Measurements from ENCODE around the gene HCK. TPM values are rescaled to one million over a fixed set of nuclear protein-coding genes. Genes with fewer than 3 reads are reported as not detected.

HCK gene
- polyA plus RNA-seq, 1 of the 3 experiments (the other 2 are of a cell fraction): not detected

GRCh38 chr20:32036716-32037485 is 15.1 kb upstream of the HCK start:
- Histone ChIP-seq H3K27ac (ENCODE audit: low read depth in 2 of 2, low read length in 1 of 2) (no peak overlapping the region), H3K4me1 (ENCODE audit: control insufficient read depth in 1 of 2, insufficient read depth in 2 of 2, low read depth in 1 of 2, low read length in 1 of 2) (no peaks in the 10 kb centered on the region; a peak in 1 of 4 replicates), H3F3A (replicated peaks; ENCODE audit: insufficient read depth) (peaks cover 4% of the 10 kb centered on the region), H3K4me3 (ENCODE audit: low read depth in 2 of 2, low read length in 1 of 2) (no peak overlapping the region), H2AFZ (ENCODE audit: low read depth) (no peak overlapping the region), H3K79me2 (ENCODE audit: insufficient read depth) (no peaks in the 10 kb centered on the region), H3K36me3 (replicated peaks in 1 of 2; ENCODE audit: control insufficient read depth in 1 of 2, insufficient read depth in 2 of 2, low read length in 1 of 2) (no peaks in the 10 kb centered on the region), H4K20me1 (ENCODE audit: insufficient read depth) (no peaks in the 10 kb centered on the region), H3K9ac (no peak overlapping the region), H3K9me2 (no peaks in the 10 kb centered on the region), H3K4me2 (no peak overlapping the region), H3K27me3 (ENCODE audit: insufficient read depth) (peaks cover 47% of the 10 kb centered on the region), H3K9me3 (no peaks in the 10 kb centered on the region)
- ChIA-PET POLR2A (no interaction called here), CTCF (interaction anchor here (1.2 to 9.8 kb wide), 7 partner anchors 54 to 214 kb away, joined by 3 to 170 read pairs (median 5); no protein-coding TSS in a partner anchor)
- WGBS (ENCODE audit: low lambda C conversion rate): 39% methylated on average over 10 of the region's 10 CpGs
- no peak for DNase-seq
- no peak for TF ChIP-seq SMC3 (IDR thresholded peaks at IDR 0.05; ENCODE audit: low read depth, low read length)
- no peak for TF ChIP-seq TEAD4 (IDR thresholded peaks at IDR 0.05; ENCODE audit: borderline replicate concordance, insufficient read depth)
- no peak for TF ChIP-seq FOXM1 (IDR thresholded peaks at IDR 0.05; ENCODE audit: low read depth)
- TF ChIP-seq RXRA (IDR thresholded peaks at IDR 0.05; ENCODE audit: borderline replicate concordance, low read depth): no peak
- no peak for TF ChIP-seq EP300 (IDR thresholded peaks at IDR 0.05; ENCODE audit: borderline replicate concordance in 1 of 2, low read depth in 1 of 2, low read length in 1 of 2)
- TF ChIP-seq RAD21 (IDR thresholded peaks at IDR 0.05; ENCODE audit: low read length): no peak
- TF ChIP-seq EZH2phosphoT487 (IDR thresholded peaks at IDR 0.05; ENCODE audit: borderline replicate concordance, low read depth): no peak
- no peak for TF ChIP-seq JUND (IDR thresholded peaks at IDR 0.05)
- no peak for TF ChIP-seq MXI1 (IDR thresholded peaks at IDR 0.05; ENCODE audit: low read depth, low read length)
- TF ChIP-seq, protein P1, sequence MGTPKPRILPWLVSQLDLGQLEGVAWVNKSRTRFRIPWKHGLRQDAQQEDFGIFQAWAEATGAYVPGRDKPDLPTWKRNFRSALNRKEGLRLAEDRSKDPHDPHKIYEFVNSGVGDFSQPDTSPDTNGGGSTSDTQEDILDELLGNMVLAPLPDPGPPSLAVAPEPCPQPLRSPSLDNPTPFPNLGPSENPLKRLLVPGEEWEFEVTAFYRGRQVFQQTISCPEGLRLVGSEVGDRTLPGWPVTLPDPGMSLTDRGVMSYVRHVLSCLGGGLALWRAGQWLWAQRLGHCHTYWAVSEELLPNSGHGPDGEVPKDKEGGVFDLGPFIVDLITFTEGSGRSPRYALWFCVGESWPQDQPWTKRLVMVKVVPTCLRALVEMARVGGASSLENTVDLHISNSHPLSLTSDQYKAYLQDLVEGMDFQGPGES (IDR thresholded peaks at IDR 0.05; ENCODE audit: low read depth, low read length): no peak
- TF ChIP-seq NRF1 (IDR thresholded peaks at IDR 0.05; ENCODE audit: low read depth, low read length): no peak
- no peak for TF ChIP-seq NFIC (IDR thresholded peaks at IDR 0.05; ENCODE audit: borderline replicate concordance)

GRCh38 chr20:32037929-32038328 is 14.1 kb upstream of the HCK start:
- 71% methylated on average over 4 of the region's 4 CpGs for WGBS (ENCODE audit: low lambda C conversion rate)
- Histone ChIP-seq H3K4me2 (no peak overlapping the region), H3K79me2 (ENCODE audit: insufficient read depth) (no peaks in the 10 kb centered on the region), H2AFZ (ENCODE audit: low read depth) (no peak overlapping the region), H3K36me3 (replicated peaks in 1 of 2; ENCODE audit: control insufficient read depth in 1 of 2, insufficient read depth in 2 of 2, low read length in 1 of 2) (no peaks in the 10 kb centered on the region), H3K9me3 (no peaks in the 10 kb centered on the region), H3K4me3 (ENCODE audit: low read depth in 2 of 2, low read length in 1 of 2) (no peak overlapping the region), H3K27ac (ENCODE audit: low read depth in 2 of 2, low read length in 1 of 2) (no peak overlapping the region), H3K9ac (no peak overlapping the region), H4K20me1 (ENCODE audit: insufficient read depth) (no peaks in the 10 kb centered on the region), H3K4me1 (ENCODE audit: control insufficient read depth in 1 of 2, insufficient read depth in 2 of 2, low read depth in 1 of 2, low read length in 1 of 2) (no peaks in the 10 kb centered on the region; a peak in 1 of 4 replicates), H3K9me2 (no peaks in the 10 kb centered on the region), H3K27me3 (ENCODE audit: insufficient read depth) (peaks cover 48% of the 10 kb centered on the region), H3F3A (replicated peaks; ENCODE audit: insufficient read depth) (peaks cover 4% of the 10 kb centered on the region)
- CTCF ChIA-PET: interaction anchor here (1.2 to 9.5 kb wide), 3 partner anchors 54 to 215 kb away, joined by 4 to 120 read pairs (median 5); no protein-coding TSS in a partner anchor
- DNase-seq: no peak
- POLR2A ChIA-PET: no interaction called here
- no peak for TF ChIP-seq GABPA (IDR thresholded peaks at IDR 0.05; ENCODE audit: low read depth)
- TF ChIP-seq NFIC (IDR thresholded peaks at IDR 0.05; ENCODE audit: borderline replicate concordance): no peak
- no peak for TF ChIP-seq JUND (IDR thresholded peaks at IDR 0.05)
- no peak for TF ChIP-seq TEAD4 (IDR thresholded peaks at IDR 0.05; ENCODE audit: borderline replicate concordance, insufficient read depth)
- no peak for TF ChIP-seq RCOR1 (IDR thresholded peaks at IDR 0.05; ENCODE audit: low read length)
- no peak for TF ChIP-seq GATA2 (CRISPR knock-in tag; IDR thresholded peaks at IDR 0.05)
- TF ChIP-seq USF1 (IDR thresholded peaks at IDR 0.05; ENCODE audit: borderline replicate concordance, low read depth): no peak
- no peak for TF ChIP-seq REST (IDR thresholded peaks at IDR 0.05; ENCODE audit: low read depth, low read length)
- no peak for TF ChIP-seq RAD21 (IDR thresholded peaks at IDR 0.05; ENCODE audit: low read length)
- TF ChIP-seq FOXJ3 (CRISPR knock-in tag; IDR thresholded peaks at IDR 0.05): no peak
- no peak for TF ChIP-seq MXI1 (IDR thresholded peaks at IDR 0.05; ENCODE audit: low read depth, low read length)
- TF ChIP-seq, protein P1 (IDR thresholded peaks at IDR 0.05; ENCODE audit: low read depth, low read length): no peak
- TF ChIP-seq RXRA (IDR thresholded peaks at IDR 0.05; ENCODE audit: borderline replicate concordance, low read depth): no peak
- no peak for TF ChIP-seq EZH2phosphoT487 (IDR thresholded peaks at IDR 0.05; ENCODE audit: borderline replicate concordance, low read depth)
- no peak for TF ChIP-seq FOXM1 (IDR thresholded peaks at IDR 0.05; ENCODE audit: low read depth)
- no peak for TF ChIP-seq CHD2 (IDR thresholded peaks at IDR 0.05; ENCODE audit: low read length, partially characterized antibody)

Measured in SK-N-SH (cell line).